ENCODE measurements around the gene PMEL. TPM values are rescaled to one million over a fixed set of nuclear protein-coding genes. Genes with fewer than 3 reads are reported as not detected.

The PMEL gene
- total RNA-seq, 1 experiment from 2014 or later: 72.2 TPM

DNA sequence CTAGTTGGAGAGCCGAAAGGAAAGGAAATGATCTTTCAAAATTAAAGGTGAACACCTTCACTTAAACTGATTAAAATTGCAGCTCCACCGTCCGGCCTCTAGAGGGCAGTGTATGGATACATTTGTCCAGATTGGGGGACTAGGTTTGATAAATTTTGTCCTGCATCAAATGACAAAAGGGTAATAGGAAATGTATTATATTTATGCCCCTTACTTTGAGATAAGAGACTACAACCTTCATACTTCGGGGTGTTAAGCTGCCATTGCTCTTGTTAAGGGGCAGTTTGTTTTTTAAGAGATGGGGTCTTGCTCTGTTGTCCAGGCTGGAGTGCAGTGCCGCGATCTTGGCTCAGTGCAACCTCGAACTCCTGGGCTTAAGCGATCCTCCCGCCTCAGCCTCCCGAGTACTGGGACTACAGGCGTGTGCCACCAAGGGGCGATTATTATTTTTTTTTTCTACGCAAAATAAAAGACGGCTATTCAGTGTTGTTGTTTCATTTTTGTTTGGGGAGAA is 30.4 kb upstream of the PMEL start (continued):
- TF ChIP-seq ZNF532 (CRISPR knock-in tag; IDR thresholded peaks at IDR 0.05; ENCODE audit: borderline replicate concordance): no peak

GRCh38 chr12:55995366-55995765 is 29.5 kb upstream of the PMEL start:
- CTCF ChIA-PET: interaction anchor here (0.6 to 3.3 kb wide), 20 partner anchors 9 to 314 kb away, joined by 3 to 68 read pairs (median 5); partner anchors contain the start of genes ERBB3, ESYT1, IKZF4 and RAB5B
- Mint-ChIP-seq H3K4me1 (0 out of 2 replicates have a peak, but pooled peaks cover 7% of the 10 kb centered on the region), H3K27me3 (ENCODE audit: low read depth) (no peaks in the 10 kb centered on the region), H3K4me3 (no peak overlapping the region), H3K9me3 (no peaks in the 10 kb centered on the region), H3K27ac (no peak overlapping the region; the same call in 1 of the 2 replicates), H3K36me3 (peaks cover 37% of the 10 kb centered on the region)
- no peak for ATAC-seq
- POLR2A ChIA-PET: no interaction called here
- TF ChIP-seq ZNF281 (CRISPR knock-in tag; IDR thresholded peaks at IDR 0.05): no peak
- no peak for TF ChIP-seq IRF1 (CRISPR knock-in tag; IDR thresholded peaks at IDR 0.05)
- no peak for TF ChIP-seq RORB (CRISPR knock-in tag; IDR thresholded peaks at IDR 0.05)
- no peak for TF ChIP-seq ZNF396 (CRISPR knock-in tag; IDR thresholded peaks at IDR 0.05; ENCODE audit: borderline replicate concordance)
- no peak for TF ChIP-seq SP1 (CRISPR knock-in tag; conservative IDR thresholded peaks at IDR 0.05)
- TF ChIP-seq, protein P1, sequence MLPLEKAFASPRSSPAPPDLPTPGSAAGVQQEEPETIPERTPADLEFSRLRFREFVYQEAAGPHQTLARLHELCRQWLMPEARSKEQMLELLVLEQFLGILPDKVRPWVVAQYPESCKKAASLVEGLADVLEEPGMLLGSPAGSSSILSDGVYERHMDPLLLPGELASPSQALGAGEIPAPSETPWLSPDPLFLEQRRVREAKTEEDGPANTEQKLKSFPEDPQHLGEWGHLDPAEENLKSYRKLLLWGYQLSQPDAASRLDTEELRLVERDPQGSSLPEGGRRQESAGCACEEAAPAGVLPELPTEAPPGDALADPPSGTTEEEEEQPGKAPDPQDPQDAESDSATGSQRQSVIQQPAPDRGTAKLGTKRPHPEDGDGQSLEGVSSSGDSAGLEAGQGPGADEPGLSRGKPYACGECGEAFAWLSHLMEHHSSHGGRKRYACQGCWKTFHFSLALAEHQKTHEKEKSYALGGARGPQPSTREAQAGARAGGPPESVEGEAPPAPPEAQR (CRISPR knock-in tag; IDR thresholded peaks at IDR 0.05): no peak
- no peak for TF ChIP-seq MXD4 (CRISPR knock-in tag; IDR thresholded peaks at IDR 0.05; ENCODE audit: borderline replicate concordance)
- no peak for TF ChIP-seq ZNF232 (CRISPR knock-in tag; IDR thresholded peaks at IDR 0.05)
- TF ChIP-seq, protein P2, sequence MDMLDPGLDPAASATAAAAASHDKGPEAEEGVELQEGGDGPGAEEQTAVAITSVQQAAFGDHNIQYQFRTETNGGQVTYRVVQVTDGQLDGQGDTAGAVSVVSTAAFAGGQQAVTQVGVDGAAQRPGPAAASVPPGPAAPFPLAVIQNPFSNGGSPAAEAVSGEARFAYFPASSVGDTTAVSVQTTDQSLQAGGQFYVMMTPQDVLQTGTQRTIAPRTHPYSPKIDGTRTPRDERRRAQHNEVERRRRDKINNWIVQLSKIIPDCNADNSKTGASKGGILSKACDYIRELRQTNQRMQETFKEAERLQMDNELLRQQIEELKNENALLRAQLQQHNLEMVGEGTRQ (CRISPR knock-in tag; IDR thresholded peaks at IDR 0.05): no peak
- no peak for TF ChIP-seq SOX15 (CRISPR knock-in tag; IDR thresholded peaks at IDR 0.05)
- TF ChIP-seq ZNF423 (CRISPR knock-in tag; IDR thresholded peaks at IDR 0.05): no peak
- no peak for TF ChIP-seq NR1H2 (CRISPR knock-in tag; IDR thresholded peaks at IDR 0.05)
- no peak for DNase-seq (ENCODE audit: low spot score)

All from WTC11 (cell line).